Measurements from ENCODE around the gene JAML.

Gene JAML, protein sequence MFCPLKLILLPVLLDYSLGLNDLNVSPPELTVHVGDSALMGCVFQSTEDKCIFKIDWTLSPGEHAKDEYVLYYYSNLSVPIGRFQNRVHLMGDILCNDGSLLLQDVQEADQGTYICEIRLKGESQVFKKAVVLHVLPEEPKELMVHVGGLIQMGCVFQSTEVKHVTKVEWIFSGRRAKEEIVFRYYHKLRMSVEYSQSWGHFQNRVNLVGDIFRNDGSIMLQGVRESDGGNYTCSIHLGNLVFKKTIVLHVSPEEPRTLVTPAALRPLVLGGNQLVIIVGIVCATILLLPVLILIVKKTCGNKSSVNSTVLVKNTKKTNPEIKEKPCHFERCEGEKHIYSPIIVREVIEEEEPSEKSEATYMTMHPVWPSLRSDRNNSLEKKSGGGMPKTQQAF

DNA sequence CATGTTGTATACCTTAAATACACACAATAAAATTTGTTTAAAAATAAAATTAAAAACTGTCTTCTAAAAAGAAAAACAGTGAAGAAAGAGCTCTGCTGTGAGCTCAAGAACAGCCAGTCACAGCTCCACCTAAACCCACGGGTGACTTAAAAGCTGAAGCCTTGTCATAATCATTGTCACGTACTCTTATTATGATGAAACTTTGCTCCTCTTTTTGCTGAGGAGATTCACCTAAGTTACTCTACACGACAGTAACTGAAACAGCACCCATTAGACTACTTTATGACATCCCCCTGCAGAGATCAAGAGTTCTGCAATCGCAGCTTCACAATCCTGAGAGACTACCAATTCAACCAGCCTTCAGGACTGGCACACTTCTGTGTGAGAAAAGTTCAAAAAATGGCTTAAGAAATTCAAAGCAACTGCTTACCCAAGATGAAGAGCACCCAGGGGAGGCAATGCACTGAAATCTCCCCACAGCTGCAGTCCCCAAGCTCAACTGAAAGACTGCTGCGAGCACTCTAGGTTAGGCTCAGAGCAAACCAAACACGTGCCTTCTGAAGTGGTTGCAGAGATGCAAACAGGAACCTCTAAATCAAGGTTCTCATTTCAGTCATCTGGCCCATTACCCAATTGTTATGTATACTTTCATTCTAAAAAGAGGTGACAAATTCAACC is at the start of gene JAML:
JAML (minus strand) TSS at position 501 of the 678 bp plus-strand sequence. CDS start 10,145 bp downstream, outside the sequence.
- DNase-seq: no peak

- no peak for DNase-seq
Measured at GRCh38 chr11:118274186-118274585, 49.4 kb upstream of the JAML start.

GRCh38 chr11:118272001-118272400 is 47.2 kb upstream of the JAML start:
- no peak for DNase-seq

DNA sequence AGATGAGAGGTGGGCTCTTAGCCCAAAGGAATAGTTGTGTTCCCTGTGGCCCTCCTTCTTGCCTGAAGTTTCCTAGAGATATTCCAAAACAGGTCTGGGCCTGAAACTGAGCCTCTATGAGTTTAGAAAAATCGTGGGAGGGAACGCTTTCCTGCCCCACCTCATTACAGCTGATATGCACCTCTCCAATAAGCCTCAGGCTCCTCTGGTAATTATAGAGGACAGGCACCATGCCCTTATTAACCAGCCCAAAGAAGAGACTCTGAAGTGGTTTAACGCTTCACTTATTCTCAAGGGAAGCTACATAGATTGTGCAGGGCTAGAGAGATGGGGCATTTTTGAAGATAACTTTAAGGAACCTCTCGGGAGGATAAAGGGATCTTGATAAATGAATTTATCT is 42.7 kb upstream of the JAML start:
- DNase-seq: no peak

DNA sequence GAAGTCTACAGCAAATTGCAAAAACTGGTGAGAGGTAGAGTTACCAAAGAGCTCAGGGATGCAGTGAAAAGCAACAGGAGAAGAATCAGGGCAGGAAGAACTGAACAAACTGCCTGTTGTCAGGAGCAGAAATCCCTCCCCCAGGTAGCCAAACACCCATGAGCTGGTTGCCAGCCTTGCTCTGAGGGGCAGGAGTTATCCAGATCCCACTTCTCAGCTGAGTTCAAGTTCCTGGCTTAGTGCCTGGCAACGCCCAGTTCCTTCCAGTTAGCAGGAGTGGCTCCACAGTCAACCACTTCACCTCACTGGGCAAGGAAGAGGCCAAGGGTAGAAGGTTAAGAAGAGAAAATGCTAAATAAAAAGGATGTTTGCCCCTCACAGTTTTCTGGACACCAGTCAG is 41.1 kb upstream of the JAML start:
- no peak for DNase-seq

DNA sequence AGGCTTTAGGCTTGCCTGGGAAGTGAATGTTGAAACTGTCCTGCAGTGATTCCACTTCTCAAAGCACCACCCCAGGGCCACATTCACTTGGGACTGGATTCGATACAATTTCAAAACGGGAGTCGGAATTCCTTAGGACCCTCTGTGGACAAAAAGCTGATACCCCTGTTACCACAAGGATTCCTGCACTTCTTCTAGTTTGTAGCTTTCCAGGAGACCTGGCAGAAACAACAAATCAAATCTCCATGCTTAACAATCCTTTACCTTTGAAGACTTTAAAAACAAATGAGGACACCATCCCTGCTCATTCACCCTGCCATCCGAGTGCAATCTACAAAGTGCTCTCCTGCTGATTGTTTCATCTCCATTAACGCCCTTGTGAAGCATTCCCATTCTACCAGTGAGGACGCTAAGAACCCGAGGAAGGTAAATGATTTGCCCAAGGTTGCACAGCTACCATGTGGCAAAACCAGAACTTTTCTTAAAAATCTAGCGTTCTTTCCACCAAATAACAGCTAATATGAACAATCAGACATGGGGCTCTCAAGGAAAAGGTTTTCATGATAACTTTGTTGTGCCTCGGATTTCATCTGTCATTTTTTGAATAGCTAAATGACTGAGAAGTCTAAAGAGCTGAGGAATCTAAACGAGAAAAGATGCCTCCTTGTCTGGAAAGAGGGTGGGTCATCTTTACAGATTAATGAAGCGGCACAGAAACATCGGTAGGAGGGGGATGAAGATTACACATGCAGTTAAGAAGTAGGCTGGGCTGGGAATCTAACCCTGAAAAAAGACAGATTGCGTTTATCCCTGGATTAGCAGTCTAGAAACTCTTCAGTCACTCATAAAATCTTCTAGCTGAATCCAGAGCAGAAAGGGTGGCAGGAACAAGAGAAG is 40.0 kb upstream of the JAML start:
- no peak for DNase-seq

GRCh38 chr11:118263695-118264568 is 39.1 kb upstream of the JAML start, which contains the start of gene MPZL2:
MPZL2 (minus strand) TSS chr11:118264297; CDS start chr11:118264153, 144 bp downstream.
- no peak for DNase-seq

DNA sequence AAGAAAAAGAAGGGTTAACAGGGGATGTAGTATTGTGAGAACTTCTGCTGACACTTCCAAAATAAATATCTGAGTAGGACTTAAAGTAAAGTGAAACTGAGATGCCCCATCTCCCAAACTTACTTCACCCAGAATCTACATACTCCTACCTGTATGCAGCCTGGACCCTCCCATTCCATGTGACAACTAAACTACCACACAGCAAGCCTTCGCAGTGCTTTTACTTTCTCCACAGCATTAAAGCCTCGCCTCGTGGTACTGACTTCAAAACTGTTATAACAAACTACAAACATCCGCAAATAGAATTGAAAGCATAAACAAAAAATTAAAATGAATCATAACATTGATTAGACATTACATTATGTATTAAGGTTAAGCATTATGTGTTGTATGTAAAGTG is 38.3 kb upstream of the JAML start:
- no peak for DNase-seq

DNA sequence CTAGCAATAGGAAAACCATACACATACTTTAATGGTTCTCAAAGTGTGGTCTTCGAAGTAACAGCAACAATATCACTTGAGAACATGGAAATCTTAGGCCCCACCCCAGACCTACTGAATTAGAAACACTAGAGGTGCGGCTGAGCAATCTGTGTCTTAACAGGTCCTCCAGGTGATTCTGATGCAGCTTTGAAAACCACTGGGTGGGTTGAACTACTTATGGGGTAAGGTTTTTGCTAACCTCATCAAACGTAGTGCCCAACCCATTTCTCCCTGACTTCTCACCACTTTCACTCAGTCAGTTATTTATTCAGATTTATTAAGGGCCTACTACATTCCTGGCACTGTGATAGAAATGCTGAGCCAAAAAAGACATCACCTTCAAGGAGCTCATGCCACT is 35.5 kb upstream of the JAML start:
- no peak for DNase-seq

DNA sequence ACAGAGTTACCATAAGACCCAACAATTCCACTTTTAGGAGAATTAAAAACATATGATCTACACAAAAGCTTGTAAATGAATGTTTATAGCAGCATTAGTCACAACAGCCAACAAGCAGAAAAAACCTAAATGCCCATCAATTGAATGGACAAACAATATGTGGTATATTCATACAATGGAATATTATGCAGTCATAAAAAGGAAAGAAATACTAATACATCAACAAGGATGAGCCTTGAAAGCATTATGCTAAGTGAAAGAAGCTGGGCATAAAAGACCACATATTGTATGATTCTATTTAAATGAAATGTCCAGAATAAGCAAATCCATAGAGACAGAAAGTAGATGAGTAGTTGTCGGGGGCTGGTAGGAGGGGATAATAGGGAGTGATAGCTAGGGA is 34.3 kb upstream of the JAML start:
- DNase-seq: no peak

DNA sequence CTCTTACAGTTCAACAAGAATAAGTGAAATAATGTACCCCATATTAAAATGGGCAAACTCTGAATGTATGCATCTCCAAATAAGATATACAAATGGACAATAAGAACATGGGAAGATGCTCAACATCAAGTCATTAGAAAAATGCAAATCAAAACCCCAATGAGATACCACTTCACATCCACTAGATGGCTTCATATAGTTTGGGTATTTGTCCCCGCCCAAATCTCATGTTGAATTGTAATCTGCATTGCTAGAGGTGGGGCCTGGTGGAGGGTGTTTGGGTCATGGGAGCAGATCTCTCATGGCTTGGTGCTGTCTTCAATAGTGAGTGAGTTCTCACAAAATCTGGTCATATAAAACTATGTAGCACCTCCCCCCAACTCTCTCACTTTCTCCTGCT is 33.6 kb upstream of the JAML start:
- DNase-seq: no peak

DNA sequence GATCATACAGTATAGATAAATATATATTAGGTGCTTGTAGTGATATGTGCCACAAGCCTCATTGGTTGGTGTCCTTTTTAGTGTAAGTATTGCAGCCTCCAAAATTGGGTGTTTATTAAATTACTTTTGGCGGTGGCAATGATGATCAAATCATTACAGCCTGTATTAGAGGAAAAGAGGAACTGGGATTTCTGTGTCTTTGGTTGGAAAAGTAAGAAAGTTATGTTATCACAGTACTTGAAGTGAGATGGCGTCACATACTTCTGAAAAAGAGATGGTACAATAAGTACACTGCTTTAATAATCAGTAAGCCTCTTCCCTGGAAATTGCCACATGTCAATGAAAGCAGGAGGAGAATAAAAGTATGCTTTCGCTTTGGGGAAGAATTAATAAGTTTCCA is 27.9 kb upstream of the JAML start:
- no peak for DNase-seq

- DNase-seq: peak; percentile 97
Measured at GRCh38 chr11:118251858-118252652, 27.2 kb upstream of the JAML start, which contains the start of gene MPZL3. MPZL3 (minus strand) TSS chr11:118252365; CDS start chr11:118252294, 71 bp downstream.

- DNase-seq: no peak
Measured at GRCh38 chr11:118247041-118247440, 22.2 kb upstream of the JAML start.

DNA sequence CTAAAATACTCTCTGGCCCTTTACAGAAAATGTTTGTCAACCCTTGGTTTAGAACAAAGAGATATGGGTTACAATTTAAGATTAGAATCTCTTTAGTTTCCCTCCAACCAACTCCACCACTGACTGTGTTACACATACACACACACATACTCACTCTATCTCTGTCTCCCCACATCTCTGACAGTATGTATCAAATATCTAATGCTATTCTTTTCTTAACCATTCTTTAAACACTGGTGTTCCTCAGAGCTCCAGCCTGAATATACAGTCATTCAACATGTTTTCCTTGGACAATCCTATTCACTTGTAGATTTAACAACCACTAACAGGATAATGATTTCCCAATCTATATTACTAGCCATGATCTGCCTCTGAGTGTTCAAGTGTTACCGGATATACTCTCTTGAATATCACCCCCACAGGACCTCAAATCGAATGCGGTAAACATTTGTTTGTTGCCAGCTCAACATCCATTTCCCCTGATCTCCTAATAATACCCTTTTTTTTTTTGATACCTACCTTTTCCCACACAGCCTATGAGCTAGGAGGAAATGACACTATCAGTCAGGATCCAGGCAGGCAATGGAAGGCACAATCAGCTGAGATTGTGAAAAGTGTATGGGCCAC is 21.2 kb upstream of the JAML start:
- no peak for DNase-seq

GRCh38 chr11:118243993-118244762 is 19.4 kb upstream of the JAML start:
- DNase-seq: no peak

DNA sequence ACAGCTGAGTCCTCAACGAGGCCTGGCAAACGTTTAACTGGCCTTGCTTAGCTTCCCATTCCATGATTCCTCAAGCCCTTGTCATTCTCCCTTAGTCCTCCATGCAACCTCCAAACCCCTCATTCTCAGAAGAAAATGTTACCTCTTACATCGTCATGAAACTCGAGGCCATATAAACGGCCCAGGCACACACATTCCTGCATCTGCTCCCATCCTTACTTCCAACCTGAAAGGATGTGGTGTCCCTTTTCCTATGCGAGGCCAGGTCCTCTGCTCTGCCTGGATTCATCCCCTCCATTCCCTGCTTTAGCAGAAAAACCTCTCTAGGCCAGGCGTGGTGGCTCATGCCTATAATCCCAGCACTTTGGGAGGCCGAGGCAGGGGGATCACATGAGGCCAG is 18.4 kb upstream of the JAML start:
- DNase-seq: no peak

DNA sequence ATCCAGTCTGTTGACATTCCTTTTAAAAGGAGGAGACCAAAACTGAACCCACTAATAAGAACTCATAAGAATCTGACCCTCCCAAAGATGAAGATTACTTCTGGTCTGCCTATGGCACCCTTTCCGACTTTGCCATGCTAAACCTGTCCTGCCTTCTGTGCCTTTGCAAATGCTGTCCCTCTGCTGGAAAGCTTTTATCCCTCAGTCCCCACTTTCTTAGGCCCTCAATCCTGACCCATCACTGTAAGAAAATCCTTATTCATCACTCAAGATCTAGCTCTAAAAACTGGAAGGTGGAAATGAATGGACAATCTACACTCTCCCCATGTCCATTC is 16.9 kb upstream of the JAML start:
- DNase-seq: no peak

DNA sequence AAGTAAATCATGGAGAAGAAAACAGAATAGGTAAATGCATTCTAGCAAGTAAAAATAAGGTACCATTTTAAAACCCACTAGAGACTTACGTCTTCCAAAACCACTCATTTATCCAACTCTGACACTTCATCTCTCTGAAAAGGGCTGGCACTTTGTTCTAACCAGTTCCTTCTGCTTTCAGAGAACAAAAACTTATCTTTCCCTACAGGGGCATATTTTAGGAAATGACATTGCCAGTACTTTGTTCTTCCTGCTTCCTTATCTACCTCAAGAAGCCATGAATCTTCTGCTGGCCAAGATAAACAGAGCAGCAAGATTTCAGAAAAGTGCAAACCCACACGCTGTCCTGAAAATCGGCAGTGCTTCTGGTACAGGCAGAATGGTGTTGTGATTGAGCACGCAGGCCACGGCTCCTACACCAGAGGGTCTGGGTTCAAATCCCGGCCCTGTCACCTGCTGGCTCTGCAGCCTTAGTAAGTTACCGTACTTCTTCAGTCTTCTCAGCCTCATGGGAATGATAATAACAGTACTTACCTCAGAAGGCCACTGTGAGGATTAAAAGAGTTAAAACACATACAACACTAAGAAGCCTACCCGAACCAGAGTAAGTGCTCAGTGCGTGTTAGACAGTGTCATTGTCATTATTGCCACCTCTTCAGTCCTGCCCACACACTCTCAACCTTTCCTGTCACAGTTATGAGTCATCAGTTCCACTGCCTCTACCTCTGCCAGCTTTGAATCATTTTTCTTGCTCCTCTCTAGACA is 16.4 kb upstream of the JAML start:
- no peak for DNase-seq
